DMS153 treated with DMSO at 0.1 percent for 48 hours (cell line): ENCODE results near the gene RAB3GAP2.
"Not testable (repeated sequence)": the region's sequence is repeated elsewhere in the genome, so short reads cannot be mapped to it uniquely, and the experiment has no call there.

ENCODE experiments used
- DNase-seq: peaks from one replicate; lab custom pipeline; 2025; ENCODE audit not compliant: unreplicated experiment; lab: John Stamatoyannopoulos, UW

RAB3GAP2 gene

GRCh38 chr1:220272047-220272840 lies at the start of gene RAB3GAP2:
Gene RAB3GAP2 (minus strand): TSS chr1:220272453. CDS start chr1:220272337, 116 bp downstream.
- DNase-seq = peak; percentile 99

GRCh38 chr1:220321758-220322157 lies 49.5 kb upstream of the RAB3GAP2 start:
- no peak for DNase-seq

GRCh38 chr1:220320709-220321108 lies 48.5 kb upstream of the RAB3GAP2 start:
- no peak for DNase-seq

GRCh38 chr1:220318673-220319072 lies 46.4 kb upstream of the RAB3GAP2 start:
- DNase-seq = no peak

GRCh38 chr1:220317161-220317560 lies 44.9 kb upstream of the RAB3GAP2 start:
- DNase-seq = no peak

GRCh38 chr1:220316305-220316704 lies 44.1 kb upstream of the RAB3GAP2 start:
- no peak for DNase-seq

GRCh38 chr1:220315070-220315839 lies 43.0 kb upstream of the RAB3GAP2 start:
- no peak for DNase-seq

GRCh38 chr1:220313576-220313975 lies 41.3 kb upstream of the RAB3GAP2 start:
- no peak for DNase-seq

GRCh38 chr1:220310147-220310546 lies 37.9 kb upstream of the RAB3GAP2 start:
- not testable (repeated sequence) for DNase-seq

GRCh38 chr1:220307607-220308006 lies 35.4 kb upstream of the RAB3GAP2 start:
- no peak for DNase-seq

GRCh38 chr1:220306339-220306738 lies 34.1 kb upstream of the RAB3GAP2 start:
- DNase-seq = no peak

- DNase-seq = no peak
Observed at GRCh38 chr1:220303871-220304270, 31.6 kb upstream of the RAB3GAP2 start.

GRCh38 chr1:220301630-220302029 lies 29.4 kb upstream of the RAB3GAP2 start:
- DNase-seq = no peak

GRCh38 chr1:220300442-220301121 lies 28.3 kb upstream of the RAB3GAP2 start:
- peak; percentile 55 for DNase-seq

- no peak for DNase-seq
Observed at GRCh38 chr1:220299337-220299736, 27.1 kb upstream of the RAB3GAP2 start.

GRCh38 chr1:220298470-220299205 lies 26.4 kb upstream of the RAB3GAP2 start:
- no peak for DNase-seq

- DNase-seq = no peak
Observed at GRCh38 chr1:220296981-220297380, 24.7 kb upstream of the RAB3GAP2 start.

- no peak for DNase-seq
Observed at GRCh38 chr1:220294846-220295301, 22.6 kb upstream of the RAB3GAP2 start.

- DNase-seq = no peak
Observed at GRCh38 chr1:220291580-220291979, 19.3 kb upstream of the RAB3GAP2 start.

- no peak for DNase-seq
Observed at GRCh38 chr1:220290140-220290761, 18.0 kb upstream of the RAB3GAP2 start.
